GM23338 (cell line): ENCODE results near the gene GAA. TPM values are rescaled to one million over a fixed set of nuclear protein-coding genes. Genes with fewer than 3 reads are reported as not detected.

Experiments
- ATAC-seq: fragments of 200-7000 bp; cut with Tn5 transposase; 3 replicates; pipeline ENCODE4 v1.9.1; 2020
- DNase-seq: peaks from one replicate; pipeline ENCODE4 v3.0.0-alpha.2; 2015; ENCODE audit warnings: low spot score
- H2AFZ ChIP-seq: fragments of 200-600 bp; sonication (generic); 2 replicates; pipeline ENCODE4 v1.8.0; 2016; ENCODE audit warnings: antibody characterized with exemption, mild to moderate bottlenecking, moderate library complexity
- H3F3A ChIP-seq: fragments of 200-600 bp; sonication (generic); replicated peaks from 2 replicates; pipeline ENCODE4 v1.8.0; 2017; ENCODE audit warnings: antibody characterized with exemption, mixed run types, low read depth
- H3K27ac ChIP-seq: fragments of 200-600 bp; sonication (generic); 2 replicates; pipeline ENCODE4 v1.6.1; 2016; ENCODE audit warnings: low read depth
- H3K27me3 ChIP-seq: fragments of 200-600 bp; sonication (generic); 2 replicates; pipeline ENCODE4 v1.8.0; 2016; ENCODE audit warnings: mild to moderate bottlenecking, mixed run types, moderate library complexity; ENCODE audit not compliant: insufficient read depth
- H3K36me3 ChIP-seq: fragments of 200-600 bp; sonication (generic); 2 replicates; pipeline ENCODE4 v1.8.0; 2016; ENCODE audit warnings: mild to moderate bottlenecking; ENCODE audit not compliant: insufficient read depth
- H3K4me1 ChIP-seq: fragments of 200-600 bp; sonication (generic); 2 replicates; pipeline ENCODE4 v1.8.0; 2016; ENCODE audit warnings: mild to moderate bottlenecking, moderate library complexity; ENCODE audit not compliant: insufficient read depth
- H3K4me2 ChIP-seq: fragments of 200-600 bp; sonication (generic); 2 replicates; pipeline ENCODE4 v1.7.1; 2017; ENCODE audit warnings: mixed run types
- H3K4me3 ChIP-seq: fragments of 200-600 bp; sonication (generic); 2 replicates; pipeline ENCODE4 v1.6.1; 2016; ENCODE audit warnings: mixed run types
- H3K79me2 ChIP-seq: fragments of 200-600 bp; sonication (generic); replicated peaks from 2 replicates; pipeline ENCODE4 v1.8.0; 2017; ENCODE audit warnings: mild to moderate bottlenecking; ENCODE audit not compliant: insufficient read depth
- H3K9me2 ChIP-seq: fragments of 200-600 bp; sonication (generic); 2 replicates; pipeline ENCODE4 v1.8.0; 2017; ENCODE audit not compliant: insufficient read depth
- H4K20me1 ChIP-seq: fragments of 200-600 bp; sonication (generic); replicated peaks from 2 replicates; pipeline ENCODE4 v1.8.0; 2017; ENCODE audit warnings: mild to moderate bottlenecking; ENCODE audit not compliant: insufficient read depth
- H3K27ac Mint-ChIP-seq: 2 replicates; pipeline ENCODE4 v1.8.0; 2020; ENCODE audit warnings: inconsistent platforms, mild to moderate bottlenecking, moderate library complexity, mixed read lengths
- H3K27me3 Mint-ChIP-seq: 3 replicates; pipeline ENCODE4 v1.8.0; 2022; ENCODE audit warnings: low read depth, mild to moderate bottlenecking, moderate library complexity, mixed read lengths, inconsistent platforms; ENCODE audit not compliant: insufficient read depth, poor library complexity
- H3K36me3 Mint-ChIP-seq: 3 replicates; pipeline ENCODE4 v1.8.0; 2021; ENCODE audit warnings: low read depth, mild to moderate bottlenecking, inconsistent platforms, moderate library complexity, mixed read lengths
- H3K4me1 Mint-ChIP-seq: 3 replicates; pipeline ENCODE4 v1.8.0; 2020; ENCODE audit warnings: mild to moderate bottlenecking, inconsistent platforms, mixed read lengths
- H3K4me3 Mint-ChIP-seq: 3 replicates; pipeline ENCODE4 v1.8.0; 2021; ENCODE audit warnings: moderate library complexity, mild to moderate bottlenecking, inconsistent platforms, mixed read lengths
- H3K9me3 Mint-ChIP-seq: 3 replicates; pipeline ENCODE4 v1.8.0; 2020; ENCODE audit warnings: moderate library complexity, mild to moderate bottlenecking, inconsistent platforms, mixed read lengths
- CREB1 ChIP-seq: fragments of 250-450 bp; sonication (Bioruptor Pico); IDR thresholded peaks from 2 replicates; pipeline ENCODE4 v1.5.0; 2020; ENCODE audit warnings: low read depth, mild to moderate bottlenecking, moderate library complexity
- CTCF ChIP-seq, 2 experiments: fragments of 200-600 bp in 1 of 2; sonication (generic) in 1 of 2; conservative IDR thresholded peaks; 2 replicates each; pipeline versions ENCODE4 v1.5.1 to v1.6.1; 2016 to 2017; ENCODE audit warnings: antibody characterized with exemption in 2 of 2, low read depth in 2 of 2, mild to moderate bottlenecking in 2 of 2, moderate library complexity in 1 of 2
- ETS1 ChIP-seq: IDR thresholded peaks from 2 replicates; pipeline ENCODE4 v1.6.1; 2016; ENCODE audit warnings: antibody characterized with exemption
- EZH2 ChIP-seq: fragments of 200-600 bp; sonication (generic); IDR thresholded peaks from one replicate; pipeline ENCODE4 v1.8.0; 2017; ENCODE audit warnings: antibody characterized with exemption, mild to moderate bottlenecking, low read depth; ENCODE audit not compliant: unreplicated experiment
- JUNB ChIP-seq: IDR thresholded peaks from one replicate; pipeline ENCODE4 v1.6.1; 2016; ENCODE audit warnings: antibody characterized with exemption; ENCODE audit not compliant: unreplicated experiment
- REST ChIP-seq: IDR thresholded peaks from one replicate; pipeline ENCODE4 v1.6.1; 2018; ENCODE audit warnings: antibody characterized with exemption; ENCODE audit not compliant: unreplicated experiment
- ZNF114 ChIP-seq: fragments of 250-450 bp; sonication (Bioruptor Pico); IDR thresholded peaks from 2 replicates; pipeline ENCODE4 v1.5.0; 2020; ENCODE audit warnings: mild to moderate bottlenecking, moderate library complexity
- ZNF331 ChIP-seq: fragments of 250-450 bp; sonication (Bioruptor Pico); IDR thresholded peaks from 2 replicates; pipeline ENCODE4 v1.5.0; 2020; ENCODE audit warnings: low read depth, mild to moderate bottlenecking, moderate library complexity
- ZNF462 ChIP-seq: fragments of 250-450 bp; sonication (Bioruptor Pico); IDR thresholded peaks from 2 replicates; pipeline ENCODE4 v1.5.0; 2020; ENCODE audit warnings: mild to moderate bottlenecking, moderate library complexity
- polyA plus RNA-seq: library from polyadenylated mRNA; unstranded; fragments of >200 nt; fragmentation: Nextera tagmentation; extraction: Ambion mirVana; gene quantifications from 2 replicates; pipeline ENCODE4 v1.2.1, GENCODE V29; 2016
- total RNA-seq: library from RNA; depleted of rRNA; stranded (reverse); fragments of >200 nt; shearing (Covaris generic); gene quantifications from 2 replicates; pipeline ENCODE4 v1.2.3, GENCODE V29; 2014

The GAA gene
- total and polyA plus RNA-seq, 2 experiments from 2014 or later = 72.5 to 98.1 TPM

GRCh38 chr17:80097844-80098691, 3.3 kb upstream of the GAA start:
- Histone ChIP-seq H3K4me3 (no peak overlapping the region), H3K9me2 (no peaks in the 10 kb centered on the region), H3F3A (0 out of 2 replicates have a peak, but pooled peaks cover 4% of the 10 kb centered on the region), H3K4me2 (no peak overlapping the region), H2AFZ (no peak overlapping the region), H4K20me1 (no peaks in the 10 kb centered on the region), H3K79me2 (0 out of 2 replicates have a peak, but pooled peaks cover 5% of the 10 kb centered on the region), H3K27me3 (peaks cover 8% of the 10 kb centered on the region; the same call in 1 of the 2 replicates), H3K36me3 (no peaks in the 10 kb centered on the region), H3K4me1 (peaks cover 10% of the 10 kb centered on the region; the same call in 1 of the 2 replicates), H3K27ac (no peak overlapping the region)
- no peaks in the 10 kb centered on the region; the same call in 2 of the 3 replicates for H3K36me3 Mint-ChIP-seq
- peaks cover 11% of the 10 kb centered on the region for H3K4me1 Mint-ChIP-seq
- TF ChIP-seq ZNF114 (CRISPR knock-in tag) (no peak), ZNF331 (no peak), ETS1 (no peak), EZH2 (no peak), ZNF462 (CRISPR knock-in tag) (no peak), CREB1 (CRISPR knock-in tag) (no peak), CTCF (conservative IDR thresholded peaks at IDR 0.05; ENCODE audit: low read depth in 2 of 2) (no peak), REST (no peak), JUNB (no peak)
- peaks cover 19% of the 10 kb centered on the region for H3K27me3 Mint-ChIP-seq
- no peak overlapping the region; the same call in 2 of the 3 replicates for H3K4me3 Mint-ChIP-seq
- H3K9me3 Mint-ChIP-seq = no peaks in the 10 kb centered on the region; the same call in 2 of the 3 replicates
- ATAC-seq (no peak), DNase-seq (no peak)
- H3K27ac Mint-ChIP-seq = 0 out of 2 replicates have a peak overlapping the region, but pooled peaks have one; percentile 52
